COLO668 (cell line): Measurements from ENCODE around the gene NHLRC3.
A peak's percentile ranks its signal among the peaks of the same experiment; 100 is the strongest.
"Not testable (repeated sequence)": the region's sequence is repeated elsewhere in the genome, so short reads cannot be mapped to it uniquely, and the experiment has no call there.

Experiments used
- DNase-seq: peaks from one replicate; lab custom pipeline; 2025; ENCODE audit not compliant: unreplicated experiment; lab: John Stamatoyannopoulos, UW

The NHLRC3 gene, protein sequence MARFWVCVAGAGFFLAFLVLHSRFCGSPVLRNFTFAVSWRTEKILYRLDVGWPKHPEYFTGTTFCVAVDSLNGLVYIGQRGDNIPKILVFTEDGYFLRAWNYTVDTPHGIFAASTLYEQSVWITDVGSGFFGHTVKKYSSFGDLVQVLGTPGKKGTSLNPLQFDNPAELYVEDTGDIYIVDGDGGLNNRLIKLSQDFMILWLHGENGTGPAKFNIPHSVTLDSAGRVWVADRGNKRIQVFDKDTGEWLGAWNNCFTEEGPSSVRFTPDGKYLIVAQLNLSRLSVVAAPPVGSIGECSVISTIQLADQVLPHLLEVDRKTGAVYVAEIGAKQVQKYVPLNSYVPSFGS

DNA sequence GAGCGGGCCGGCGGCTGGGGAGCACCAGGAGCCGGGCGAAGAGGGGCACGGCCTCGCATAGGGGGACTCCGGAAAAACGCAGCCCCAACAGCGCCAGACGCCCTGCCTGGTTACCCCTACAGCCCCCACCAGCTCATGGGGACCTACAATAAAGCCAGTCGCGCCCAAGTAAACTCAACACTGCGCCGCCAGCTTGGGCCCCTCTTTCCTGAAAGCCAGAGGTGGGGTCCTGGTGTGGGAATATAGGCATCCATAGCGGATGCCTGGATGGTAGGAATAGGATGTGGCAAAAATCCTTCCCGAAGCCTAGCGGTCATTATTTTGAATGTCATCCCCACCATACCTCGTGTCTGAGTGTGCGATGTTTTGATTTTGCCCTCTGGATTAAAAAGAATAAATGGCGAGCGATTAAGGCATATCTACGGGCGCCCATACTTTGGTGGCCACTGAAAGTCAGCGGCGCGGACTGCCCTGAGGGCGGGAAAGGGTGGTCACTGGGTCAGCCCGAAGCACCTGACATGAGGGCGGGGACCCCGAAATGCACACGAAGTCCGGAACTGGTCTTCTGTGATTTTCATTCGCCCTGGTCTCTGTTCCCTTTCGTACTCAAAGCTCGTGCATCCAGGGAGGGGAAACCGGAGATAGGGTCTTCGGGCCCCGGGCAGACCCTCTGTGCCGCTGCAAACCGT lies at the start of gene NHLRC3, which contains the start of gene PROSER1:
TSS of gene NHLRC3 (plus strand) at position 577 of the 689 bp plus-strand sequence. CDS start 184 bp downstream, outside the sequence.
TSS of gene PROSER1 (minus strand) at position 210 of the 689 bp plus-strand sequence. CDS start 847 bp downstream, outside the sequence.
- DNase-seq, result peak; percentile 98

DNA sequence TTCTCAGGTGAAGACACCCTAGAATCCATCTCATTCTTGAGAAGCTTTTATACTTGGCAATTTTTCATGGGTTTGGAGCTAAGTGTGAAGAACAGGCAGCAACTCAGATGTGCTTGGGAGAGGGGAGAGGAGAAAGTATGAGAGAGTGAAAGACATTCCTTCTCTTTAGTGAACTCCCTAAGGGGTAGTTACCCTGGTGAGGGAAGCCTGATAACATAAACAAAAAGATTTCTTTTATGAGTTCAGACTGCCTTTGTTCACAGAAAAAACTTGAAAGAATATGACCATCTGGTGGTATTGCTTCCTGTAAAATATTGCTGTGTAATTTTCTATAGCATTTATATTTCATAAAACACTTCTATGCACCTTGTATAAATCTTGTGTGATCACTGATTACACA lies 47.6 kb upstream of the NHLRC3 start, which contains the start of gene STOML3:
TSS of gene STOML3 (minus strand) at position 139 of the 400 bp plus-strand sequence. CDS start at position 29, 110 bp downstream.
- DNase-seq, result no peak

DNA sequence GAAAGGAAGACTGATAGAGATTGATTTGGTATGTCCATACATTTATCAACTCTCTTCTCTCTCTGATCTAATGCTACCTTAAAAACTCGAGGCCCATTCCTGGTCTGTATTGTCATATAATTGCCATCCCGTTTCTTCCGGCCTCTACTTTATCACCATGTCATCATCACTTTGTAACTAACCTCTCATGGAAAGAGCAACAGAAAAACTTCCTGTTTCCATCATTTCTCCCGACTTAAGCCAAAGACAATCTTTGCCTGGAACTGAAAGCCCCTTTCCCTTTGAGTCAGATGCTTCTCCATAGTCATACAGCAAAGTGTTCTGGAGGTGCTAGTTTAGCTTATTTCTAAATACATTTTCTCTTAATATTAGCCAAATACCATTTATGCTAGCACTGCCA lies 44.9 kb upstream of the NHLRC3 start:
- DNase-seq, result no peak

DNA sequence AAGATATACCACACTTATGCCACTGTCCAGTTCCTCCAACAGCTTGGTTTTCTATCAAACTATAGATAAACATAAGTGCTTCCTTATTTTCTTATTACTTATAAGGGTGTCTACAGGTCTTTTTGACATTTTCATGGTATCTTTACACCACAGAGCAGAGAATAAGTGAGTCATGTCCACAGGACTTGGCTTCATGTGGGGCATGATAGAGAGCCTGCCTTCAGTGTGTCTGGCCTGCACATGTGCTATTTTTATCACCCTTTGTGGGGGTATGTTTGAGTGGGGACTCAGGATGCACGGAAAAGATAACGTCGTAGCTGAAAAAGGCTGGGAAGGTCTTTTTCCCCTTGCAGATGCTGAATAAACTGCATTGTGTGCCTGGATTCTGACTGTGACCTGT lies 39.5 kb upstream of the NHLRC3 start:
- DNase-seq, result no peak

DNA sequence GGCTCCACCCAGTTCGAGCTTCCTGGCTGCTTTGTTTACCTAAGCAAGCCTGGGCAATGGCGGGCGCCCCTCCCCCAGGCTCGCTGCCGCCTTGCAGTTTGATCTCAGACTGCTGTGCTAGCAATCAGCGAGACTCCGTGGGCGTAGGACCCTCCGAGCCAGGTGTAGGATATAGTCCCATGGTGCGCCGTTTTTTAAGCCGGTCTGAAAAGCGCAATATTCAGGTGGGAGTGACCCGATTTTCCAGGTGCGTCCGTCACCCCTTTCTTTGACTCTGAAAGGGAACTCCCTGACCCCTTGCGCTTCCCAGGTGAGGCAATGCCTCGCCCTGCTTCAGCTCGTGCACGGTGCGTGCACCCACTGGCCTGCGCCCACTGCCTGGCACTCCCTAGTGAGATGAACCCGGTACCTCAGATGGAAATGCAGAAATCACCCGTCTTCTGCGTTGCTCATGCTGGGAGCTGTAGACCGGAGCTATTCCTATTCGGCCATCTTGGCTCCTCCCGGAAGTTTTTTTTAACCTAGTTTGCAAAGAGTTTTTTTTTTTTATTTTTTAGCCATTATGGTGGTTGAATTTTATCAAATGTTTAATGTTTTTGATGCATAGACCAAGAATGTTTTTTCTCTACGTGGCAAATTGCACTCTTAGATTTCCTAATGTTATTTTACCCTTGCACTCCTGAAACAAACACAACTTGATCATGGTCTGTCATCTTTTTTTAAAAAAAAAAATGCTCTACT lies 31.7 kb upstream of the NHLRC3 start:
- DNase-seq, result not testable (repeated sequence)

DNA sequence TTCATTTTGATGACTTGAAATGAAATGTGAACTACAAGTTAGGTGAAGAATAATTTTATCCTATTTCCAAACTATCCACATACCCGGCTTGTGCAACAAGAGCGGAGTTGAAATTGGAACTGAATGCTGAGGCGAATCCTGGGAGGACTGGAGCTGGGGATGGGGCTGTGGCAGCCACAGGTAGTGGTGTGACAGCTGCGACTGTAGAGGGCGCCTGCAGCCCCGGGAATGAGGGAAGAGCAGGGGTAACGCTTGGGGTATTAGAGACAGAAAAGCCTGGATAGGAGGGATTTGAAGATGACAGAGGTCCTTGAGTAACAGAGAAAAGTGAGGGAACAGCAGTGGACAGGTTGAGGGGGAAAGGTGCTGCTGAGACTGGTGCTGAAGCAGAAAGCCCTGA lies 25.6 kb upstream of the NHLRC3 start:
- no peak for DNase-seq

DNA sequence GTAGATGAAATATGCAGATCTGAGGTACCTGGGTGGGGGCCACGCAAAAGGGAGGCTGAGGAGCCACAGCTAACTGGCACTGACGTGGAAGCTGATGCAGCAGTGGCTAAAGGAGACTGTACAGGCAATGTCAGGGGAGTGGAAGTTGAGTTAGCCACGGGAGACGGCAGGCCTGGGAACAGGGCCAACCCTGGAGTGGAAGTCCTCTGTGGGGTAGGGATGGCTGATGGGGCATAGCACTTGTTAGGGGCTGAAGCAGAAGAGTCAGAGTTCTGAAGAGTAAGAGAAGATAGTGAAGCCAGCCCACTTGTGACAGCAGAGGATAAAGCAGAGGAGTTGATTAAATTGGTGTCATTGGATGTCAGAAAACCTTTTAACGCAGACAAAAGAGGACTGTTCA lies 24.8 kb upstream of the NHLRC3 start:
- no peak for DNase-seq

DNA sequence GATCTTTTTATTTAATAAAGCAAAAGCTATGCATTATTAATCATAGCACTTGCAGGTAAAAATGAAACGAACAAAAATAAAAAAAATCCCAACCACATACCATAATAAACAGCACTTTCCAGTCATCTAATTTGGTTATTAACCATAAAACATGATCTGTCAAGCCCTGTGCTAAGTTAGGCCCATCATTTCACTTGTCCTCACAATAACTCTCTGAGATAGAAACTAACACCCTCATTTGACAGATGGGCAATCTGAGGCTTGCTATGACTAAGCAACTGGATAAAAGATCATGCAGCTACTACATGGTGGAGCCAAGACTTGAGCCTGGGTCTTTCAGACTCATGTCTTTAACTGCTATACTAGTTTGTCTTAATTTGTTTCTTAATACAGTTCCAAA lies 22.2 kb upstream of the NHLRC3 start:
- DNase-seq, result no peak

DNA sequence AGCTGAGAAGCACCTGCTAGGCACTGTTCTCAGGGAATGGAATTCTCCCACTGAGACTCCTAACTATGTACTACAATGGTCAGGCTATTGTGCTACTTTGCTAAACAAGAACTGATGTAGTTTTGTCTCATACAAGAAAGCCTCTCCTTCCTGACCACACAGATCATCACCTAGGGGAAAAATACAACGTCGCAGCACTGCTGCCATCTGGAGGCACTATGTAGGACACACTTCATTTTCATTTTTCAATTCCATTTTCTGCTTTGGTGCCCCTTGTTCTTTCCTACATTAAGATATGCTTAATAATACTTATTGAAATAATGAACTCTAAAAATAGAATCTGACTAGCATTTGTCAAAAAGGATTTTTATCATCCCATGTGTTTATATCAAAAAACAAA lies 21.5 kb upstream of the NHLRC3 start:
- DNase-seq, result peak; percentile 52

DNA sequence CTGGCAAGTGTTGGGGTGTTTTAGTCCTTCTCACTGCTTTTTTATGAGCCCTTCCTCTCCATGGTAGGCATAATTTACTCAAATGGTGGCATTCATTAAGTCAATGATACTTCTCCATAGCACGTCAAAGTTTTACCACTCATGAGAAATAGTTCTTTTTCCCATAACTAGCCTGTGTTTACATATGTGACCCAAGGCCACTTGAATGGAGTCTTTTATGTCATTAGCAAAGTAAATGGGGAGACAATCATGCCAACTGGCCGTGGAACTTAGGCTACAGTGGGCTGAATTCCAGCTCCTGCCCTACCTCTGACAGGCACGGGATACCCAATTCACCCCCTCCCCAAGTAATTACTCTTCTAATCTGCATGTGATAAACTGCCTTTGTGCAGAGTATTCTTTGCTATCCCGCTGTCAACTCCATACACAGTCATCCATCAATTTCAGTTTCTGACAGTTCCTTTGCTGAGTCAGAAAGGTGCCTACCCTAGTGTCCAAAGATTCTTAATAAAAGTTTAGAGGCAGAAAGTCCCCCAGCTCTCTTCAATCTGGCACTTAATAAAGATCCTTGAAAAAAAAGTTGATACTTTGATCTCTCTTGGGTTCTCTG lies 17.3 kb upstream of the NHLRC3 start:
- DNase-seq, result no peak

DNA sequence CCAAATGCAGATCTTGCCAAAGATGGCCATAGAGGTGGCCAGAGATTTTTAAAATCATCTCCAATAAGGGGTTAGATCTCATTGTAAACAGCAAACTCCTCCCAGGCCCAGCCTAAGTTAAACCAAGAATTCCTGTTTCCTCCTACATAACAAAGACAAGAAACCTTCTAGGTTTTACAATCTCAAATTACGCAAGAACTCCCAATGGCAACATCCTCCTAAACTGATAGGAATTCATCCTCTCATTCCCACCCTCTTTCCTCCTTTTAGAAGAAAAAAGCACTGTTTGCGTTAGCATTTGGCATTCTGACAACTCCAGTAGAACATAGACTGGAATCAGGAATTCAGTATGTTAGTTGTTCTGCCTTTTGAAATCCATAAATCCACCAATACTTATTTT lies 14.9 kb upstream of the NHLRC3 start:
- DNase-seq, result no peak

DNA sequence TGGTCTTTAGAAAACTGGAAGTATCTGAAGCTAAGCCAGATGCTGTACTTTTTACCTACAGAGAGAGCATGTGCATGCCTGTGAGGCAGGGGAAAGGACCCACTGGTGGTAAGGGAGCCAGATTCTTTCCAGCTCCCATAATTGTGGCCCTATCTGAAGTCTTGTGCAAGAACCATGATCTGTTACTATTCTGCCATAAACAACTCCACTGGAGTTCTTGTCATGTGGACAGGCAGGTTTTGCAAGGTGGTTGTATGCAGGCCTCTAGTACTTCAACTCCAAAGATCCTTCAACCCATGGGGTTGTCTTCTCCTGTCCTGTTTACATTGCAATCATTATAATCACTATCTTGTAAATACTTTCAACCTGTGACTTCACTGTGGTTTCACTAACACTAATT lies 14.5 kb upstream of the NHLRC3 start:
- no peak for DNase-seq

DNA sequence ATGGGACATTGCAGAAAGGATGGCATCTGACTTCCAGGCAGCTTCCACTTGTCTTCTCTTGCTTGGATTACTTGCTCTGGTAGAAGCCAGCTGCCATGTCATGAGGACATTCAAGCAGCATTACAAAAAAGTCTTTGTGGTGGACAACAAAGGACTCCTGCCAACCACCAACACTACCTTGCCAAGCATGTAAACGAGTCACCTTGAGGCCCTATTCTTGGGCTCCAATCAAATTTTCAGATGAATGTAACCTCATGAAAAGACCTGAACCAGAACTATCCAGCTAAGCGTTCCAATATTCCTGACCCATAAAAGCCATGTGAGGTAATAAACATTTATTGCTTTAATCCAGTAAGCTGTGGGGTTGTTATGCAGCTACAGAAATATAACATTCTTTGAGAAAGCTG lies 12.8 kb upstream of the NHLRC3 start:
- DNase-seq, result no peak

DNA sequence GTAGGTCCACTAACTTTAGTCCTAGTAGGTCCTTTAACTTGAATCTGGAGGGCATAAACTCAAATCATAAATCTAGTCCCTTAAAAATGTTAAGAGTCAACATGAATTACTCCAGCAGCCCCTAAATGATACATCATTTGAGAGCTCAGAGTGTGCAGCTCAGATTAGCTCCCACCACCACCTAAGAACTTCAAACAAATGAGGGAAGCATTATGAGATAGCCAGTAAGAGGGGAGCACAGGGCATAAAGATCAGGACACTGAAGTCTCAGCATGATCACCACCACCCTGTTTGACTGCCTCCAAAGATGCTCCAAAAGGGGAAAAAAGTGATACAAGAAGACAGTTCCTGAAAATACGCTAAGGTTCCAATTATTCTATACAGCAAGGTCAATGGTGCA lies 6.1 kb upstream of the NHLRC3 start:
- no peak for DNase-seq

DNA sequence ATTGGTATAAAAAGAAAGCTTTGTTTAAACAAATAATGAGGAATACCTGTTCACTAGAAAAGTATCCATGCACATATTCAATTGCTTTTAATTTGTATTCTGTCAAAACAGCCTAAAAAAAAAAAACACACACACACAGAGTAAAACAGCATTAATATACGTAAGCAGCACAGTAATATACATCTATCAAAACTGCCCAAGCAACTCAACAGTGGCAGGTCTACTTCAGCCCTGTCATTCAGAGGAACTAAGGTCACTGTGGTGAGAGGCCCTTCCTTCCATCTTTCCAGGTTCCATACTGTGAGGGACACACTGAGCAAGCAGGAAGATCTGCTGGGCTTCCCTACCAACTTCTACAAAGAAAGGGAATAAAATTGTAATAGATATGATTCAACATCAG lies 4.2 kb upstream of the NHLRC3 start:
- no peak for DNase-seq

DNA sequence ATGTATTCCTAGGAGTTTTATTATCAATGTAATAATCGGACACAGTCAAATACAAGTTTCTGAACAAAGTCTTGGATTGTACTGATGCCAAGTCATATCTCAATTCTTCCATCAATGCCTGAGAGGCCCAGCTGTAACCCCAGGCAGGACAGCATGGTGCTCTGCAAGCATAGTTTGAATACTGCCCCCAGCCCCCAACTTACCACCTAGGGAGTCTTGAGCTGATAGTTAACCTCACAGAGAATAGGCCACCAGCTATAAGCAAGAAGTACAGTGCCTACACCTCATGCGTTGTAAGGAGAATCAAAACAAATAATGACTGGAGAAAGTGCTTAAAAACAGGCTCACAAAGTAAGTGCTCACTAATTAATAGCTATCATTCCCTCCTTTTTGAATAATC lies 3.1 kb upstream of the NHLRC3 start:
- no peak for DNase-seq

DNA sequence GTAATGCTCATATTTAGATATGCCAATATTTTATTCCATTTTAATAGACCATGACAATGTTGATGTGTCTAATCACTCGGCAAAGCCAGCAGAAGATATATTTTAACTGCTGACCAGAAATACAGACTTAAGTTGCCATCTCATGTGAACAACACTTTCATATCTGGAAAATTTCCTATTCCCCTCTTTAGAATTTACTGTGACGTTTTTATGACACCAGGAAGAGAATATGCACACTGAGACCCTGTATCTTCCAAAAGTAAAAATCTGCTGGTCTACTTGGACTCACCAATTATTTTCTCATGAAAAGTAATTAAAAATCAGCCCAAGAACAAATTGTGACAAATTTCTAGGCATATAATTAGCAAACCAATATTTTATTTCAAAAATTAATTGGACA lies 2.5 kb upstream of the NHLRC3 start:
- no peak for DNase-seq

DNA sequence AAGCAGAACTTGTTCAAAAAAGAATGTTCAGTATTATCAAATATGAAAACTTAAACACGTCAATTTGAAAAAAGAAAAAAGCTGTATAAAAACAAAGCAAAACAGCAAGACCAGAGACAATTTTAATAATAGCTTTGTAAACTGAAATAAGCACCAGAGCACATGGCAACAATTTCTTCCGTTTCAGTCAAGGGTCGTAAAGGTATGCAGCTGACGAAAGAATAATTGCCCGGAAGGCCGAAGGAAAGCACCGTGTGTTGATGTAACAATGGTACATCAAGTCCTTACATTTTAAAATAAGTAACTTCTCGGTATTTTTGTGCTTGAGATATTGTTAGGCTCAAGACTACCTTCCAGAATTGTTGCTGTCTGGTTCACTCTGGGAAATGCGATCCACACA lies 2.0 kb upstream of the NHLRC3 start:
- DNase-seq, result peak; percentile 39

DNA sequence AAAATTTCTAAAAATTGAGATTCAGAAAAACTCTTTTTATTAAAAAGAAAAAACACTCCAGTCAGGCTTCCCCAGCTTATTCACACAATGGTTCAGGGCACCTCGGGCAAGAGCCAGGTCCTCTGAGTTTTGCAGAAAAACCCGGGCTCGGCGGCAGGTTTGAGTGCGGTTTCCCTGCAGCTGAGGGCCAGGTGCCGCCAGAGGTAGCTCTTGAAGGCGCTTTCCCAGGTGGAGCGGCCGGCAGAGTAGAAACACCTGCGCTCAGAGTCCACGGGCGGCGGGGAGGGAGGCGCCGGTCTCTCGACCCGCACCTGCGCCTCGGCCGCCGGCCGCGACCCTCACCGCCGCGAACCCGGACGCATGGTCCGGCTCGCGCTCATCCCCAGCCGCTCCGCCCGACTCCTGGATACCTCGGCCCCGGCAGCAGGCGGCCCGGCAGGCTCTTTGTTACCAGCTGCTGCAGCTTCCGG lies 811 bp upstream of the NHLRC3 start:
- DNase-seq, result no peak

DNA sequence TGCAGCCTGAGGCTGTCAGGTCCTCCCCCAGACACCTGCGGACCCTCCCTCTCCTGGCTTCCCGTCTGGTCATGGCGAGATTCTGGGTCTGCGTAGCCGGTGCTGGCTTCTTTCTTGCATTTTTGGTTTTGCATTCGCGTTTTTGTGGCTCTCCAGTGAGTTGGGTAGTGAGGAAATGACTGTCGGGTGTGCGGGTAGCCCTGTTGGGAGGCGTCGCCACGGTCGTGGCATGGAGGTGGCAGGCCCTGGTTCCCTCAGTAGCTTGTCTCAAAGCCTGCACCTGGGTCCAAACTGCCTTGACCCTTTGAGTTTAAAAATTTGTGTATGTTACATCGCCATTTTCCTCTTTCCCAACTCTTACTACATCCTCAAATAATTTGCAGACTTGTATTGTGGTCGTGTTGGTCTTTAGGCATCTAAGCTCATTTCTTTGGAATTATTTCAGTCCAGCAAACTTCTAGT lies 344 bp downstream of the NHLRC3 start:
- DNase-seq, result peak; percentile 79

DNA sequence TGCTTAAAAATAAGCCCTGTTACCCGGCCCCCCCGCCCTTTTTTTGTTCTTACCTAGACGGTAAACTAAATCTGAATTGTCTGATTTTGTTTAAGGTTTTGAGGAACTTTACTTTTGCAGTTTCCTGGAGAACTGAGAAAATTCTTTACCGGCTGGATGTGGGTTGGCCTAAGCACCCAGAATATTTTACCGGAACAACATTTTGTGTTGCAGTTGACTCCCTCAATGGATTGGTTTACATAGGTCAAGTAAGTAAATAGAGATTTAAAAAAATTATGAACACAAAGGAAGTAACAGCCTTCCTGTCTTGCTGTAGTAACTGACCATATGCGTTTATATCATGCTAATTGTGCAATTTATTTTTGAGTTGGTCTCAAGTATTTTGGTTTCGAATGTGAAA lies 785 bp downstream of the NHLRC3 start:
- no peak for DNase-seq
